Measurements from ENCODE around the gene EME1.
"Not testable (repeated sequence)": the region's sequence is repeated elsewhere in the genome, so short reads cannot be mapped to it uniquely, and the experiment has no call there.

The EME1 gene

DNA sequence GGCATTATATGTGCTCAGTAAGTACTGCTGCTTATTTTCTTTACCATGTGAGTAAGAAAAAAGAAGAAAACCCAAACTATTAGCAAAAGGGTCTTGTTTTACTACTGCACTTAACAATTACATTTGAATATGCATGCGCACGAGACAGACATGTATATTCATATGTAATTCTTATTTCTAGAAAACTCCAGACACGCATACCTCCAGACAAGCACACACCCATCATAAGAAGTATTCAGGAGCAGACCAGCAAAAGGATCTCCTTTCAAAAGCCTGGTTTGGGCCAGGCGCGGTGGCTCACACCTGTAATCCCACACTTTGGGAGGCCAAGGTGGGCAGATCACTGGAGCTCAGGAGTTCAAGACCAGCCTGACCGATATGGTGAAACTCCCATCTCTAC is 16.5 kb downstream of the EME1 start:
- Histone ChIP-seq H3K27me3 (ENCODE audit: control insufficient read depth, insufficient read depth, low read length) (no peaks in the 10 kb centered on the region), H3K9ac (ENCODE audit: low read length) (no peak overlapping the region), H3K4me1 (ENCODE audit: control insufficient read depth, low read depth, low read length) (no peaks in the 10 kb centered on the region), H3K27ac (ENCODE audit: low read length) (no peak overlapping the region), H3K36me3 (ENCODE audit: control insufficient read depth, low read depth, low read length) (peaks cover 98% of the 10 kb centered on the region), H3K4me3 (ENCODE audit: low read length) (no peak overlapping the region), H3K9me3 (ENCODE audit: control insufficient read depth, low read depth, low read length) (no peaks in the 10 kb centered on the region)

DNA sequence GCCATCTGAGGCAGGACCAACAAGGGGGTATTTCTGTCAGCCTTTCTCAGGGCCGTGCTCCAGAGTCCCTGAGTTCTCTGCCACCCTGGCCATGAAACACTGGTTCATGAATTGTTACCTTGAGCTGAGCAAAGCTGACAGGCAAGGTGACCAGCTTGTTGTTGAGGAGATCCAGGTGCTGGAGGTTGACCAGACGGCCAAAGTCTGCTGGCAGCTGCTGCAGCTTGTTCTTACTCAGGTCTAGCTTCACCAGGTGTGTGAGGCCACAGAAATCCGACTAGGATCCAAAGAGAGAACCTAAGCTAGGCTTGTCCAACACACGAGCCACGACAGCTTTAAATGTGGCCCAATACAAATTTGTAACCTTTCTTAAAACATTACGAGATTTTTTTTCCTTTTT is 19.6 kb downstream of the EME1 start:
- no peak overlapping the region for H3K27ac ChIP-seq (ENCODE audit: low read length)
- H3K4me3 ChIP-seq (ENCODE audit: low read length) = no peak overlapping the region
- H3K36me3 ChIP-seq (ENCODE audit: control insufficient read depth, low read depth, low read length) = peaks cover 71% of the 10 kb centered on the region
- peaks cover under 1% of the 10 kb centered on the region for H3K4me1 ChIP-seq (ENCODE audit: control insufficient read depth, low read depth, low read length)
- H3K27me3 ChIP-seq (ENCODE audit: control insufficient read depth, insufficient read depth, low read length) = no peaks in the 10 kb centered on the region
- H3K9me3 ChIP-seq (ENCODE audit: control insufficient read depth, low read depth, low read length) = no peaks in the 10 kb centered on the region
- no peak overlapping the region for H3K9ac ChIP-seq (ENCODE audit: low read length)

- H3K27ac ChIP-seq (ENCODE audit: low read length) = no peak overlapping the region
- H3K9me3 ChIP-seq (ENCODE audit: control insufficient read depth, low read depth, low read length) = no peaks in the 10 kb centered on the region
- H3K4me3 ChIP-seq (ENCODE audit: low read length) = no peak overlapping the region
- peaks cover 3% of the 10 kb centered on the region for H3K4me1 ChIP-seq (ENCODE audit: control insufficient read depth, low read depth, low read length)
- H3K9ac ChIP-seq (ENCODE audit: low read length) = no peak overlapping the region
- no peaks in the 10 kb centered on the region for H3K27me3 ChIP-seq (ENCODE audit: control insufficient read depth, insufficient read depth, low read length)
- H3K36me3 ChIP-seq (ENCODE audit: control insufficient read depth, low read depth, low read length) = peaks cover 61% of the 10 kb centered on the region
Measured at GRCh38 chr17:50393700-50394099, 20.7 kb downstream of the EME1 start.

GRCh38 chr17:50394711-50395110 is 21.7 kb downstream of the EME1 start:
- H3K9ac ChIP-seq (ENCODE audit: low read length) = no peak overlapping the region
- H3K4me3 ChIP-seq (ENCODE audit: low read length) = no peak overlapping the region
- peaks cover 51% of the 10 kb centered on the region for H3K36me3 ChIP-seq (ENCODE audit: control insufficient read depth, low read depth, low read length)
- peaks cover 3% of the 10 kb centered on the region for H3K4me1 ChIP-seq (ENCODE audit: control insufficient read depth, low read depth, low read length)
- H3K27me3 ChIP-seq (ENCODE audit: control insufficient read depth, insufficient read depth, low read length) = no peaks in the 10 kb centered on the region
- no peaks in the 10 kb centered on the region for H3K9me3 ChIP-seq (ENCODE audit: control insufficient read depth, low read depth, low read length)
- H3K27ac ChIP-seq (ENCODE audit: low read length) = no peak overlapping the region

DNA sequence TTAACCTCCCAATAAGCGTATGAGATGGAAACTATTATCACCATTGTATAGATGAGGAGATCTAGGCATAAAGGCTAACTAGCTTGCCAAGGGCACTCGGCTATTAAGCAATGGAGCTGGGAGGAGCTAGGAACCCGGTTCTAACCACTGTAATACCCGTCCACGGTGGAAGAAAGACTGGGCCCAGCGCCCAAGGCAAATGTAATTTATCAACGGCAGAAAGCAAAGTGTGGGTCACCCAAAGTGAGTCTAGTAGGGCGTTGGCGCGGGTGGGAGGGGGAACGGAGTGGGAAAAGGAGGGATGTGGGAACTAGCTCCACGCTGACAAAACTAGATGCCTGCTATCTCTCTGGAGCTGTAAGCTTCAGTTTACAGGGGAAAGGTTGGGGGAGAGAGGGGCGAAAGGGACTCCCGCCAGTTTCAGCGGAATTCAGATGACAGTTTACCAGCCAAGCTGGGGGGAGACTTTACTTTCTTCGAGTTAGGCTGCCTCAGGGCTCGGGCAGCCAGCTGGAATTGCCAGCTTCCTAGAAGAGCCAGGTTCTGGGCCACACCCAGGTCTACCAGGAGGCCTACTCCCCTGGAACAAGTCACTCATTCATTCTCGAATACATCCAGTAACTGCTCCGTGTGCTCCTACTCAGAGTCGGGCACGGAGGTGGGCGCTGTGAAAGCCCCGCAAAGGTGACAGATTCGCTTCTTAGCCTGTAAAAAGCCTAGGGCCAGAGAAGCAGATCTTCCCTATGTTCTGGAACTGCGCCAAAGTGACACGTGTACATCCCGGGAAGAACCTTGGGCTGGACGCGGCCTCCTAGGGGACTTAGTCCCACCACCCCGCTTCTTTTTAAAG is 23.5 kb downstream of the EME1 start:
- Histone ChIP-seq H3K9me3 (ENCODE audit: control insufficient read depth, low read depth, low read length) (no peaks in the 10 kb centered on the region), H3K36me3 (ENCODE audit: control insufficient read depth, low read depth, low read length) (peaks cover 33% of the 10 kb centered on the region), H3K9ac (ENCODE audit: low read length) (peak overlapping the region; percentile 72), H3K4me3 (ENCODE audit: low read length) (peak overlapping the region; percentile 82), H3K27me3 (ENCODE audit: control insufficient read depth, insufficient read depth, low read length) (no peaks in the 10 kb centered on the region), H3K27ac (ENCODE audit: low read length) (no peak overlapping the region), H3K4me1 (ENCODE audit: control insufficient read depth, low read depth, low read length) (peaks cover 3% of the 10 kb centered on the region)

DNA sequence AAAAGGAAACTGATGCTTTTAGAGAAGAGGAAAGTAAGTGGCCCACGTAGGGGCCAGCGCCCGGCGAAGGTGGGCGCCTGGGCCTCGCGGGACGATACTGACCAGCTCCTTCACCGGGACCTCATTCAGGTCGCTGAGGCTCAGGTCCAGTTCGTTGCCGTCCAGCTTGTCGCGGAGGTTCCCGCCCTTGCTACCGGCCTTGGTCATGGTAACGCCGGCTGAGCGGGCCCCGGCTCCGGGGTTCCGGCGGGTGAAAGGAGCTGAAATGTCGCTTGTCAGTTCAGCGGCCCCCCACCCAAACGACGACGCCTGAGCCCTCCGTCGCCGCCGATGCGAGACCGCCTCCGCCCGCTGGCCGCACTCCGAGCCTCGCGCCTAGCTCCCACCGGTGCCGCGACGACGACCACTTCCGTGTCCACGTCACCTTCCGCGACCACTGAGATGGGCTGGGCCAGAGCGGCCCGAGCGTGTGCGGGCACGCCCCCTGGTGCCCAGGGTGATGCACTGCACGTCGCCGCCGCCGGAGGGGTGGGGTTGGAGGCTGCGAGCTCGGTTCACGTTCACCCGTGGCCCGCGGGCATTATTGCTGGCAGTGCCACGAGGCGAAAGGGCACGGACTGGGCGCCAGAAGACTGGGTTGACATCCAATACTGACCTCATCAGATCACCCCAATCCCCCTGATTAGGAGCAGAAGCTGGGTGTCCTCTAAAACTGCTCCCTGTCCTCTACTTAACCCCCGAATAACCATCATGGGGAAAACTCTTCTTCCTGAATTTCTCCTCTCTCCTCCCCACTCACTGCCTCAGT is 24.3 kb downstream of the EME1 start, which contains the start of gene LRRC59:
LRRC59 (minus strand) TSS at position 413 of the 808 bp plus-strand sequence; CDS start at position 207, 206 bp downstream.
- Histone ChIP-seq H3K27me3 (ENCODE audit: control insufficient read depth, insufficient read depth, low read length) (no peaks in the 10 kb centered on the region), H3K27ac (ENCODE audit: low read length) (no peak within 1 kb of the TSS)

GRCh38 chr17:50397919-50398285 is 24.9 kb downstream of the EME1 start:
- no peak overlapping the region for H3K9ac ChIP-seq (ENCODE audit: low read length)
- no peaks in the 10 kb centered on the region for H3K27me3 ChIP-seq (ENCODE audit: control insufficient read depth, insufficient read depth, low read length)
- H3K4me3 ChIP-seq (ENCODE audit: low read length) = peak overlapping the region; percentile 82
- H3K27ac ChIP-seq (ENCODE audit: low read length) = no peak overlapping the region
- H3K36me3 ChIP-seq (ENCODE audit: control insufficient read depth, low read depth, low read length) = peaks cover 19% of the 10 kb centered on the region
- peaks cover 6% of the 10 kb centered on the region for H3K4me1 ChIP-seq (ENCODE audit: control insufficient read depth, low read depth, low read length)
- H3K9me3 ChIP-seq (ENCODE audit: control insufficient read depth, low read depth, low read length) = no peaks in the 10 kb centered on the region

More for the DNA sequence above, 24.3 kb downstream of the EME1 start, which contains the start of gene LRRC59:
- Histone ChIP-seq H3K9me3 (ENCODE audit: control insufficient read depth, low read depth, low read length) (no peaks in the 10 kb centered on the region), H3K4me1 (ENCODE audit: control insufficient read depth, low read depth, low read length) (peaks cover 3% of the 10 kb centered on the region), H3K9ac (ENCODE audit: low read length) (peak within 1 kb of the TSS; percentile 72), H3K4me3 (ENCODE audit: low read length) (peak within 1 kb of the TSS; percentile 82), H3K36me3 (ENCODE audit: control insufficient read depth, low read depth, low read length) (peaks cover 25% of the 10 kb centered on the region)

DNA sequence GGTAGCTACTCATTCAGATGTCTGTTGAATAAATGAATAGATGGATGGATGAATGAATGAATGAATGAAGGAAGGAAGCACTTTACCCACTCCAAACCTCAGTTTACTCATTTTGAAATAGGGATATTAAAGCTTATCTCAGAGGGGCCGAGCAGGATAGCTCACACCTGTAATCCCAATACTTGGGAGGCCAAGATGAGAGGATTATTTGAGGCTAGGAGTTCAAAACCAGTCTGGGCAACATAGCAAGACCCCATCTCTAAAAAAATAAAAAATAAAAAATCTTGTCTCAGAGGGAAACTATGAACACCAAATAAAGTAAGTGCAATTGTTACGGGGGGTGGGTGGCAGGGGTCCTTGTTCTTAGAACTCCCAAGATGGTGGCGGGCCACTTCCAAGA is 25.6 kb downstream of the EME1 start:
- not testable (repeated sequence) for H3K4me3 ChIP-seq (ENCODE audit: low read length); H3K9me3 ChIP-seq (ENCODE audit: control insufficient read depth, low read depth, low read length); H3K27ac ChIP-seq (ENCODE audit: low read length); H3K9ac ChIP-seq (ENCODE audit: low read length); H3K4me1 ChIP-seq (ENCODE audit: control insufficient read depth, low read depth, low read length); H3K27me3 ChIP-seq (ENCODE audit: control insufficient read depth, insufficient read depth, low read length)
- H3K36me3 ChIP-seq (ENCODE audit: control insufficient read depth, low read depth, low read length) = peaks cover 11% of the 10 kb centered on the region

GRCh38 chr17:50399591-50399990 is 26.6 kb downstream of the EME1 start:
- H3K9ac ChIP-seq (ENCODE audit: low read length); H3K27me3 ChIP-seq (ENCODE audit: control insufficient read depth, insufficient read depth, low read length); H3K4me3 ChIP-seq (ENCODE audit: low read length); H3K9me3 ChIP-seq (ENCODE audit: control insufficient read depth, low read depth, low read length); H3K36me3 ChIP-seq (ENCODE audit: control insufficient read depth, low read depth, low read length); H3K4me1 ChIP-seq (ENCODE audit: control insufficient read depth, low read depth, low read length); H3K27ac ChIP-seq (ENCODE audit: low read length): not testable (repeated sequence)

GRCh38 chr17:50405351-50405750 is 32.3 kb downstream of the EME1 start:
- H3K27me3 ChIP-seq (ENCODE audit: control insufficient read depth, insufficient read depth, low read length); H3K4me1 ChIP-seq (ENCODE audit: control insufficient read depth, low read depth, low read length); H3K9ac ChIP-seq (ENCODE audit: low read length); H3K27ac ChIP-seq (ENCODE audit: low read length); H3K4me3 ChIP-seq (ENCODE audit: low read length); H3K9me3 ChIP-seq (ENCODE audit: control insufficient read depth, low read depth, low read length); H3K36me3 ChIP-seq (ENCODE audit: control insufficient read depth, low read depth, low read length): not testable (repeated sequence)

DNA sequence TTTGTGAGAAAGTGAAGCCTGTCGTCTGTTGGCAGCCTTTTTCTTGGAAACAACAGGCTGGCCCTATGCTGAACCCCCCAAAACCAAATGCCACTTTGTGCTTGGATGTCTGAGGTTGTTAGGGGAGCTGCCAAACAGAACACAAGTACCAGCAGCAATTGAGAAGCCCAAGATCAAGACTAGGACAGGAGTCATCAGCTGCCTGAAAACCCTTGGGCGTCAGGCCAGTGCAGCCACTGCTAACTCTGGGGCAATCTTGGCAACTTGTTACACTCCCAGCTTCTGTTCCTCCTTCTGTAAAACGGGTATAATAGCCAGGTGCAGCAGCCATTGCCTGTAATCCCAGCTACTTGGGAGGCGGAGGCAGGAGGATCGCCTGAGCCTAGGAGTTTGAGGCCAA is 33.5 kb downstream of the EME1 start:
- no peak overlapping the region for H3K27ac ChIP-seq (ENCODE audit: low read length)
- peaks cover 3% of the 10 kb centered on the region for H3K4me1 ChIP-seq (ENCODE audit: control insufficient read depth, low read depth, low read length)
- no peaks in the 10 kb centered on the region for H3K36me3 ChIP-seq (ENCODE audit: control insufficient read depth, low read depth, low read length)
- no peaks in the 10 kb centered on the region for H3K9me3 ChIP-seq (ENCODE audit: control insufficient read depth, low read depth, low read length)
- H3K27me3 ChIP-seq (ENCODE audit: control insufficient read depth, insufficient read depth, low read length) = no peaks in the 10 kb centered on the region
- no peak overlapping the region for H3K4me3 ChIP-seq (ENCODE audit: low read length)
- no peak overlapping the region for H3K9ac ChIP-seq (ENCODE audit: low read length)

Measured in iPS-18a (cell line).